CD4-positive, alpha-beta memory T cell (primary cell): ENCODE data around the gene ADM2. TPM values are rescaled to one million over a fixed set of nuclear protein-coding genes. Genes with fewer than 3 reads are reported as not detected.
A peak's percentile ranks its signal among the peaks of the same experiment; 100 is the strongest.

Source experiments
- CTCF ChIA-PET: fragments of 350-600 bp; sonication (Branson Sonifier 250); formaldehyde crosslinking; loops from one replicate; lab custom pipeline; 2021; ENCODE audit warnings: inconsistent platforms; ENCODE audit not compliant: partially characterized antibody; lab: Charles Lee
- POLR2A ChIA-PET: fragments of 350-600 bp; sonication (Branson Sonifier 250); formaldehyde crosslinking; loops from one replicate; lab custom pipeline; 2021; ENCODE audit not compliant: partially characterized antibody; lab: Charles Lee
- DNase-seq, 5 donors: peaks; one replicate each; pipeline versions ENCODE4 v3.0.0 to v3.0.0-alpha.2; 2020 to 2022; ENCODE audit warnings: mixed read lengths in 1 of 5
- H3K27ac ChIP-seq: one replicate; pipeline ENCODE4 v1.7.0; 2013; ENCODE audit warnings: low read depth, low read length
- H3K27me3 ChIP-seq: 2 replicates; pipeline ENCODE4 v1.7.0; 2013; ENCODE audit warnings: mild to moderate bottlenecking, low read length, moderate library complexity; ENCODE audit not compliant: insufficient read depth
- H3K36me3 ChIP-seq: 2 replicates; pipeline ENCODE4 v1.7.0; 2013; ENCODE audit warnings: mild to moderate bottlenecking, low read length, moderate library complexity; ENCODE audit not compliant: insufficient read depth
- H3K4me1 ChIP-seq: 2 replicates; pipeline ENCODE4 v1.7.0; 2013; ENCODE audit warnings: mild to moderate bottlenecking, low read length, moderate library complexity; ENCODE audit not compliant: insufficient read depth
- H3K4me3 ChIP-seq, 2 donors: one replicate each; pipeline ENCODE4 v1.7.0; 2013; ENCODE audit warnings: low read length in 2 of 2, mild to moderate bottlenecking in 1 of 2
- H3K9me3 ChIP-seq, 2 donors: one replicate each; pipeline ENCODE4 v1.7.0; 2013; ENCODE audit warnings: low read length in 2 of 2, control low read depth in 1 of 2; ENCODE audit not compliant: control insufficient read depth in 1 of 2
- H3K27ac Mint-ChIP-seq, 7 donors: one replicate each; pipeline ENCODE4 v1.8.0; 2020 to 2021; ENCODE audit warnings: mixed read lengths in 7 of 7, mild to moderate bottlenecking in 6 of 7, inconsistent platforms in 3 of 7, moderate library complexity in 3 of 7
- H3K27me3 Mint-ChIP-seq, 2 donors: one replicate each; pipeline ENCODE4 v1.8.0; 2020 to 2021; ENCODE audit warnings: mixed read lengths in 2 of 2
- H3K36me3 Mint-ChIP-seq, 2 donors: one replicate each; pipeline ENCODE4 v1.8.0; 2020 to 2021; ENCODE audit warnings: mixed read lengths in 2 of 2, inconsistent platforms in 1 of 2, mild to moderate bottlenecking in 1 of 2
- H3K4me1 Mint-ChIP-seq, 4 donors: one replicate each; pipeline ENCODE4 v1.8.0; 2020 to 2021; ENCODE audit warnings: mixed read lengths in 4 of 4, mild to moderate bottlenecking in 1 of 4
- H3K4me3 Mint-ChIP-seq, 8 donors: one replicate each; pipeline ENCODE4 v1.8.0; 2020 to 2021; ENCODE audit warnings: mixed read lengths in 8 of 8, mild to moderate bottlenecking in 7 of 8, moderate library complexity in 6 of 8, inconsistent platforms in 3 of 8
- H3K9me3 Mint-ChIP-seq, 8 donors: one replicate each; pipeline ENCODE4 v1.8.0; 2020 to 2021; ENCODE audit warnings: mixed read lengths in 8 of 8, mild to moderate bottlenecking in 5 of 8, inconsistent platforms in 3 of 8, moderate library complexity in 1 of 8
- intact Hi-C: fragments of 100-400 bp; cut with micrococcal nuclease; formaldehyde crosslinking; loops from one replicate; pipeline ENCODE4 v1.15.1; 2023
- polyA plus RNA-seq, 2 donors: library from polyadenylated mRNA; unstranded; fragments of 300-500 nt; fragmentation: Illumina TruSeq; gene quantifications; one replicate each; pipeline ENCODE4 v1.2.3, GENCODE V29; 2021
- total RNA-seq, 2 experiments: library from RNA; stranded (reverse); gene quantifications; one replicate each; pipeline ENCODE4 v1.2.3, GENCODE V29; 2021

The ADM2 gene
- total and polyA plus RNA-seq, 4 experiments from 2014 or later, result 0.07 to 4.5 (median 2.4) TPM

DNA sequence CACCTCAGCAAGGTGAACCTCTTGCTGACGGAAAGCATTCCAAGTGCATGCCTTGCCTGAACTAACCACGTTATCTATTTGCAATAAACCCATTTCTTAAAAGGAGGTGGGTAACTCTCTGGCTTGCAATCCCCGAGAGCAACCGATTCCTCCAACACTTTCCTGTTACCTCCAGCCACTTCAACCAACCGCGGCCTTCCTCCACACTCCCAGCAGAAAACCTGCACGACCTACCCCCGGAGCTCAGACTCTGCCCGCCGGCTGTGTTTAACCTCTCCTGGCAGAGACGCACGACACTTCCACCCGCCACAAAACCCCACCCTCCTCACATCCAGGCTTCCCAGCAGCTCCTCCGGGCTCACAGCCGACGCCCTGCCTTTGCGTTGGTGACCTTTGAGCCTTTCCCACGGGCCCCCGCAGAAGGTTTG lies 43.3 kb downstream of the ADM2 start:
- peak overlapping the region; percentile 47 to 81 for H3K4me3 ChIP-seq
- H3K4me3 Mint-ChIP-seq, result peak overlapping the region; percentile 86 to 94 (median 92)
- peaks cover 7 to 24% of the 10 kb centered on the region in 2 donors for H3K36me3 Mint-ChIP-seq
- no peak for DNase-seq
- H3K4me1 Mint-ChIP-seq, result peaks cover 14 to 39% (median 26%) of the 10 kb centered on the region in 4 donors
- H3K27me3 Mint-ChIP-seq, result no peaks in the 10 kb centered on the region
- no peaks in the 10 kb centered on the region for H3K9me3 Mint-ChIP-seq
- H3K9me3 ChIP-seq, result no peaks in the 10 kb centered on the region
- peaks cover 27% of the 10 kb centered on the region for H3K36me3 ChIP-seq
- intact Hi-C loops, result loop anchor here (1.0 to 5.0 kb wide), 7 partner anchors 16 to 332 kb away; partner anchors contain the start of genes CHKB, NCAPH2, SBF1 and SYCE3
- H3K27me3 ChIP-seq, result no peaks in the 10 kb centered on the region
- ChIA-PET CTCF (interaction anchor here (1.2 to 5.1 kb wide), 15 partner anchors 10 to 273 kb away, joined by 3 to 135 read pairs (median 15); partner anchors contain the start of genes HDAC10, LMF2, NCAPH2 and SYCE3), POLR2A (interaction anchor here (0.5 to 9.5 kb wide), 23 partner anchors 11 to 292 kb away, joined by 3 to 321 read pairs (median 14); partner anchors contain the start of genes ARSA, CHKB, HDAC10 and KLHDC7B)
- H3K4me1 ChIP-seq, result peaks cover 44% of the 10 kb centered on the region
- H3K27ac Mint-ChIP-seq, result peak overlapping the region; percentile 84 to 97 (median 94)
- peak overlapping the region; percentile 96 for H3K27ac ChIP-seq

DNA sequence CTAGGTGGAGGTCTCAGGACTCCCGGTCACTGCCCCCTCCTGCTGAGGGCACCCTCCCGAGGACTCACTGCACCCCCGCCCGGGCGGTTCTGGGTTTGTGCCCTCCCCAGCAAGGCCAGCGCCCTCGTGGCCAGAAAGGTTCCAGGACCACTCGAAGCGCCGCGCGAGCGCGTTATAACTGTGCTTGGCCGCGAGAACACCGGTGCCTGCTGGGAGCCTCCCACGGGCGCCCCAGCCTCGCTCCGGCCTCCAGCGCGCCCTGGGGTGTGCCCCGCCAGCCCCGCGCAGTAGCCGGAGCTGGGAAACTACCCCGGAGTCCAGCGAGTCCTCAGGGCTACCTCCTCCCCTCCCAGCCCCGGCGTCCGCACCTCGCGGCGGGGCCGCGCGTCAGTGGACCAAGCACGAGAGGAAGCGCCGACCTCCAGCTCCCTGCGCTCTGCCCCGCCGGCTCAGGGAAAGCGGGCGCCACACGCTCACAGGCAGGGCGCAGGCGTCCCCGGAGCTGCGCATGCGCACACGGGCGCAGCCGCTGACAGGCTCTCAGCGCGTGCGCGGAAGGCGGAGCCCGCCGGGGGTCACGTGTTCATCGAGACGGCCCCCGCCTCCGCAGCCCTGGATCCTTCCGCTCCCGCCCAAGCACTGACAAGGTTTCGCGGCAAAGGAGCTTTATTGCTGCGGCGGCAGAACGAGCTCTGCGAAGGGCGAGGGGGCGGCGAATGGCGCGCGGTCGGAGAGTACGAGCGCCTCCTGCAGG lies 43.9 kb downstream of the ADM2 start, which contains the start of gene SCO2:
Gene SCO2, minus strand, starts transcription at position 495 of the 754 bp plus-strand sequence. CDS start 1,187 bp downstream, outside the sequence.
- peaks cover 27% of the 10 kb centered on the region for H3K36me3 ChIP-seq
- Mint-ChIP-seq H3K27ac (peak within 1 kb of the TSS; percentile 84 to 97 (median 94)), H3K9me3 (no peaks in the 10 kb centered on the region), H3K36me3 (peaks cover 7 to 21% of the 10 kb centered on the region in 2 donors), H3K4me1 (peaks cover 14 to 39% (median 26%) of the 10 kb centered on the region in 4 donors), H3K27me3 (no peaks in the 10 kb centered on the region), H3K4me3 (peak within 1 kb of the TSS; percentile 86 to 94 (median 92))
- ChIA-PET CTCF (interaction anchor here (0.6 to 5.1 kb wide), 50 partner anchors 8 to 339 kb away, joined by 3 to 135 read pairs (median 5); partner anchors contain the start of genes ARSA, CHKB, HDAC10 and KLHDC7B), POLR2A (interaction anchor here (0.5 to 9.5 kb wide), 46 partner anchors 10 to 600 kb away, joined by 3 to 321 read pairs (median 6); partner anchors contain the start of genes ARSA, CHKB, HDAC10 and KLHDC7B)
- peaks cover 46% of the 10 kb centered on the region for H3K4me1 ChIP-seq
- peak within 1 kb of the TSS; percentile 47 to 81 for H3K4me3 ChIP-seq
- H3K9me3 ChIP-seq, result no peaks in the 10 kb centered on the region
- peak; percentile 96 to 98 (median 98) for DNase-seq
- no peaks in the 10 kb centered on the region for H3K27me3 ChIP-seq
- intact Hi-C loops, result loop anchor here (1.0 to 5.0 kb wide), 7 partner anchors 17 to 333 kb away; partner anchors contain the start of genes CHKB, NCAPH2, SBF1 and SYCE3
- peak within 1 kb of the TSS; percentile 96 for H3K27ac ChIP-seq

DNA sequence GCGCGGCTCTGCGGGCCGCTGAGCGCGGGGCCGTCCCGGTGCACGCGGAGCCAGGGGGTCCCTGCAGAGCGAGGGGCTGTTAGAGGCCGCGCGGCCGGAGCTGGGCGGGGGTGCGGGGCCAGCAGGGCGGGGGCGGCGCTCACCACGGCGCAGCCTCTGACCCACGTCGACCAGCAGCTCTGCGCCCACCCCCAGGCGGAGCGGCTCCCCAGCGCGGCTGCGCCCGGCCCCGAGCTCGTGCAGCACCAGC lies 44.4 kb downstream of the ADM2 start:
- CTCF ChIA-PET, result interaction anchor here (0.6 to 5.1 kb wide), 50 partner anchors 8 to 339 kb away, joined by 3 to 135 read pairs (median 5); partner anchors contain the start of genes ARSA, CHKB, HDAC10 and KLHDC7B
- peaks cover 27% of the 10 kb centered on the region for H3K36me3 ChIP-seq
- intact Hi-C loops, result loop anchor here (1.0 to 5.0 kb wide), 8 partner anchors 17 to 333 kb away; partner anchors contain the start of genes CHKB, NCAPH2, SBF1 and SYCE3
- POLR2A ChIA-PET, result interaction anchor here (0.6 to 9.5 kb wide), 47 partner anchors 10 to 600 kb away, joined by 3 to 321 read pairs (median 6); partner anchors contain the start of genes ARSA, CHKB, HDAC10 and KLHDC7B
- H3K36me3 Mint-ChIP-seq, result peaks cover 7 to 21% of the 10 kb centered on the region in 2 donors
- peak overlapping the region in 1 of 2 donors; percentile 81 for H3K4me3 ChIP-seq
- DNase-seq, result no peak
- H3K27me3 ChIP-seq, result no peaks in the 10 kb centered on the region
- H3K27me3 Mint-ChIP-seq, result no peaks in the 10 kb centered on the region
- H3K9me3 ChIP-seq, result no peaks in the 10 kb centered on the region
- peaks cover 0 to 2% (median 0%) of the 10 kb centered on the region in 8 donors for H3K9me3 Mint-ChIP-seq
- peak overlapping the region in 6 of 7 donors; percentile 60 to 97 (median 78) for H3K27ac Mint-ChIP-seq
- peaks cover 14 to 39% (median 26%) of the 10 kb centered on the region in 4 donors for H3K4me1 Mint-ChIP-seq
- peaks cover 50% of the 10 kb centered on the region for H3K4me1 ChIP-seq
- H3K27ac ChIP-seq, result peak overlapping the region; percentile 96
- peak overlapping the region; percentile 65 to 89 (median 80) for H3K4me3 Mint-ChIP-seq

DNA sequence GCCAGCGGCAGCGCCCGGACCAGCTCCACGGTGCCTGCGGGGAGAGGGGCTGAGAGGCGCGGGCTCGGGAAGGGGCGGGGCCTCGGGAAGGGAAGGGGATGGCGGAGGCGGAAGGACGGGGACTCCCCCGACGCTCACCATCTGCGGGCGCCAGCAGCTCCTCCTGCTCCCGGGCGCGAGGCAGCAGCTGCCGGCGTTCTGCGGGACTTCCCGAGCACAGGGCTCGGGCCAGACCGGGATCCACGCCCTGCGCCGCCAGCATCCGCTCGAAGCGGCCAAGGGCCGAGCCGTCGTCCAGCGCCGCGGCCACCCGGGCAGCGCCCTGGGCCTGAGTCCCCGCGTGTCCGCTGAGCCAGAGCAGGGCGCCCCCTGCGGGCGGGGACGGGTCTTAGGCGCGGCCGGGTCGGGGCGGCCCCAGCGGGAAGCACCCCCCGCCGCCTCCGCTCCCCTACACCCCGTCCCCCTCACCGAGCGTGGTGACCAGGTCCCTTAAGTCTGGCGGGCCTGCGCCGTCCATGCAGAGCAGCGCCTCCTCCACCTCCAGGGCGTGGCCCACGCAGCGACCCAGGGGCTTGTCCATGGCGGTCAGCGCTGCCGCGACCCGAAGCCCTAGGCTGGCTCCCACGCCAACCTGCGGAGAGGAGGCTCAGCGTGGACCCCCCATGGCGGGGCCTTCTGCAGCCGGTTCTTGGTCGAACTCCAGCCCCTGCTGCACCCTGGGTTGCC lies 44.9 kb downstream of the ADM2 start:
- Histone ChIP-seq H3K36me3 (peaks cover 23% of the 10 kb centered on the region), H3K4me3 (peak overlapping the region; percentile 23 to 81), H3K27ac (peak overlapping the region; percentile 96), H3K9me3 (no peaks in the 10 kb centered on the region), H3K27me3 (no peaks in the 10 kb centered on the region), H3K4me1 (peaks cover 50% of the 10 kb centered on the region)
- ChIA-PET POLR2A (interaction anchor here (0.6 to 9.5 kb wide), 46 partner anchors 11 to 601 kb away, joined by 3 to 321 read pairs (median 6); partner anchors contain the start of genes ARSA, CHKB, HDAC10 and KLHDC7B), CTCF (interaction anchor here (0.7 to 5.1 kb wide), 48 partner anchors 8 to 340 kb away, joined by 3 to 135 read pairs (median 5); partner anchors contain the start of genes ARSA, CHKB, HDAC10 and KLHDC7B)
- DNase-seq, result peak; percentile 82 to 91 (median 86)
- H3K36me3 Mint-ChIP-seq, result peaks cover 3 to 19% of the 10 kb centered on the region in 2 donors
- peak overlapping the region; percentile 83 to 97 (median 91) for H3K27ac Mint-ChIP-seq
- intact Hi-C loops, result loop anchor here (1.0 to 5.0 kb wide), 3 partner anchors 94 to 334 kb away; no protein-coding TSS in a partner anchor
- H3K27me3 Mint-ChIP-seq, result no peaks in the 10 kb centered on the region
- H3K4me1 Mint-ChIP-seq, result peaks cover 14 to 39% (median 28%) of the 10 kb centered on the region in 4 donors
- H3K4me3 Mint-ChIP-seq, result peak overlapping the region; percentile 60 to 89 (median 75)
- H3K9me3 Mint-ChIP-seq, result peaks cover 0 to 2% (median 0%) of the 10 kb centered on the region in 8 donors

DNA sequence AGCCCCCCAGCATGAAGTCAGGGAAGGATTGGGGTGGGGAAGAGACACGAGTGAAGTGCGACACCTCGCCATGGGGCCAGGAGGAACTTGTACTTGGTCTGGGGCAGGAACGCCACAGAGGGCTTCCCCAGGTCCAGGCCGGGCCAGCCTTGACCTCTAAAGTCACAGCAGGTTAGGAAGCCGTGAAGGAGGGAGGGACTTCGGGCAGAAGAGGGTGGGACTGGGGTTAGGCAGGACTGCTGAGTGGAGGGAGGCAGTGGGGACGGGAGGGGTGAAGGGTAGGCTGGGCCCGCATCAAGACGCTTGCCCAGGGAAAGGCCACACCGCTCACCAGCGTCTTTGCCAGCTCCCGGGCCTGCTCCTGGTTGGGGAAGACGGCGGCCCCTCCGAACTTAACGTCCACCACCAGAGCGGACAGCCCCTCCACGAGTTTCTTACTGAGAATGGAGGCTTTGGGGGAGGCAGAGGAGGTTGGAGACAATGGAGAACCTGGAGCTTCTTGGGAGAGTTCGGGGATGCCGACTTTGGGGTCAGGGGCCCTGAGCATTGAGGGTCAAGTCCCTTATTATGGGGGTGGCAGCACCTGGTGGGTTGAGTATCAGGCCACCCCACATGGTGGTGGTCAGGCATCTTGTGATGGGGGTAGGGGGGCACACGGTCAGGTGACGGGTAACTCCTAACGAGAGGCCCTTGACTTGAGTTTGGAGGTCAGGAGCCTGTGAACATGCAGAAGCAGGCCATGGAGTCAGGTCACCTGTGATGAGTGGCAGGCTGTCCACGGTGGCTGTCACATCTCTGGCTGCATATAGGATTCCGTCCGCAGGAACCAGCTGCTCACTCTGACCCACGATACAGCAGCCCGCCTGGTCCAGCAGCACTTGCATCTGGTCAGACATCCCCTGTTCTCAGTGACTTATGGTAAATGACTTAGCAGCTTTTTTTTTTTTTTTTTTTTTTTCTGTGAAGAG lies 45.8 kb downstream of the ADM2 start:
- Histone ChIP-seq H3K27ac (peak overlapping the region; percentile 96), H3K4me3 (peak overlapping the region in 1 of 2 donors; percentile 81), H3K4me1 (peaks cover 52% of the 10 kb centered on the region), H3K36me3 (peaks cover 14% of the 10 kb centered on the region), H3K9me3 (no peaks in the 10 kb centered on the region), H3K27me3 (no peaks in the 10 kb centered on the region)
- Mint-ChIP-seq H3K9me3 (peaks cover 0 to 2% (median 0%) of the 10 kb centered on the region in 8 donors), H3K27me3 (no peaks in the 10 kb centered on the region), H3K4me3 (peak overlapping the region; percentile 60 to 83 (median 75)), H3K27ac (peak overlapping the region; percentile 83 to 97 (median 91)), H3K4me1 (peaks cover 14 to 39% (median 29%) of the 10 kb centered on the region in 4 donors), H3K36me3 (peaks cover 3 to 17% of the 10 kb centered on the region in 2 donors)
- DNase-seq, result peak in 2 of 5 donors; percentile 30 to 55
- intact Hi-C loops, result loop anchor here (1.0 to 5.0 kb wide), 3 partner anchors 93 to 335 kb away; no protein-coding TSS in a partner anchor
- POLR2A ChIA-PET, result interaction anchor here (0.6 to 9.5 kb wide), 13 partner anchors 11 to 201 kb away, joined by 3 to 321 read pairs (median 6); partner anchors contain the start of genes CHKB, LMF2, NCAPH2 and SYCE3
- CTCF ChIA-PET, result interaction anchor here (1.0 to 5.1 kb wide), 8 partner anchors 12 to 94 kb away, joined by 3 to 135 read pairs (median 16); partner anchors contain the start of genes KLHDC7B and SYCE3
